PC-3 (cell line): ENCODE measurements around the gene ANKRD52. TPM values are rescaled to one million over a fixed set of nuclear protein-coding genes. Genes with fewer than 3 reads are reported as not detected.

Source experiments
- ATAC-seq: fragments of 200-7000 bp; cut with Tn5 transposase; 2 replicates; pipeline ENCODE4 v1.9.1; 2020; ENCODE audit warnings: mild to moderate bottlenecking, moderate library complexity
- BruUV-seq: library from RNA; stranded (reverse); fragments of 400-500 nt; replicated peaks from 2 replicates; lab custom pipeline; 2021; lab: Mats Ljungman, UMichigan
- CTCF ChIA-PET: fragments of 300-600 bp; sonication (Branson Sonifier 250); formaldehyde crosslinking; loops from one replicate; lab custom pipeline; 2022; ENCODE audit warnings: antibody characterized with exemption; lab: Charles Lee
- POLR2A ChIA-PET: fragments of 300-600 bp; sonication (Branson Sonifier 250); formaldehyde crosslinking; loops from one replicate; lab custom pipeline; 2022; ENCODE audit warnings: antibody characterized with exemption; ENCODE audit not compliant: unreplicated experiment; lab: Charles Lee
- DNase-seq: peaks from one replicate; pipeline ENCODE4 v3.0.0-alpha.2; 2015
- H2AFZ ChIP-seq: fragments of 300-600 bp; sonication (generic); 2 replicates; pipeline ENCODE4 v1.6.0; 2016; ENCODE audit warnings: antibody characterized with exemption, low read length
- H3F3A ChIP-seq: fragments of 300-600 bp; sonication (generic); one replicate; pipeline ENCODE4 v1.6.0; 2017; ENCODE audit warnings: antibody characterized with exemption, low read length, control low read depth, mild to moderate bottlenecking; ENCODE audit not compliant: unreplicated experiment
- H3K27ac ChIP-seq: fragments of 300-600 bp; sonication (generic); 2 replicates; pipeline ENCODE4 v1.5.1; 2016; ENCODE audit warnings: mild to moderate bottlenecking, low read length
- H3K27me3 ChIP-seq: fragments of 300-600 bp; sonication (generic); 2 replicates; pipeline ENCODE4 v1.6.1; 2016; ENCODE audit warnings: low read length, mixed read lengths
- H3K36me3 ChIP-seq: fragments of 300-600 bp; sonication (generic); 2 replicates; pipeline ENCODE4 v1.6.1; 2016; ENCODE audit warnings: low read depth, mixed run types, low read length, mixed read lengths
- H3K4me1 ChIP-seq: fragments of 300-600 bp; sonication (generic); 2 replicates; pipeline ENCODE4 v1.5.1; 2016; ENCODE audit warnings: low read length; ENCODE audit not compliant: insufficient read depth
- H3K4me2 ChIP-seq: fragments of 300-600 bp; sonication (generic); 2 replicates; pipeline ENCODE4 v1.6.0; 2016; ENCODE audit warnings: low read length
- H3K4me3 ChIP-seq: fragments of 300-600 bp; sonication (generic); 2 replicates; pipeline ENCODE4 v1.5.1; 2016; ENCODE audit warnings: mild to moderate bottlenecking, low read length, mixed read lengths
- H3K79me2 ChIP-seq: fragments of 300-600 bp; sonication (generic); 2 replicates; pipeline ENCODE4 v1.6.1; 2017; ENCODE audit warnings: low read length, mixed read lengths
- H3K9ac ChIP-seq: fragments of 300-600 bp; sonication (generic); 2 replicates; pipeline ENCODE4 v1.6.0; 2016; ENCODE audit warnings: mild to moderate bottlenecking, low read length
- H3K9me2 ChIP-seq: fragments of 300-600 bp; sonication (generic); replicated peaks from 2 replicates; pipeline ENCODE4 v1.6.1; 2016; ENCODE audit warnings: mixed run types, low read length, mixed read lengths
- H3K9me3 ChIP-seq: fragments of 300-600 bp; sonication (generic); 2 replicates; pipeline ENCODE4 v1.6.1; 2016; ENCODE audit warnings: low read length, mixed read lengths
- H4K20me1 ChIP-seq: fragments of 300-600 bp; sonication (generic); 2 replicates; pipeline ENCODE4 v1.6.1; 2016; ENCODE audit warnings: low read length, mixed read lengths
- EZH2 ChIP-seq: fragments of 300-600 bp; sonication (generic); IDR thresholded peaks from one replicate; pipeline ENCODE4 v1.6.1; 2017; ENCODE audit warnings: antibody characterized with exemption, mild to moderate bottlenecking, low read length; ENCODE audit not compliant: unreplicated experiment
- EZH2phosphoT487 ChIP-seq: fragments of 300-600 bp; sonication (generic); IDR thresholded peaks from 2 replicates; pipeline ENCODE4 v1.6.1; 2018; ENCODE audit warnings: mild to moderate bottlenecking, antibody characterized with exemption, low read length, borderline replicate concordance
- intact Hi-C: fragments of 100-400 bp; cut with micrococcal nuclease; formaldehyde crosslinking; loops from 2 replicates; pipeline ENCODE4 v1.9.0; 2023
- total RNA-seq: library from RNA; depleted of rRNA; stranded (reverse); fragments of >200 nt; gene quantifications from 2 replicates; pipeline ENCODE4 v1.2.3, GENCODE V29; 2014
- TF ChIP-seq, protein P1 (sequence below): fragments of 300-600 bp; sonication (generic); conservative IDR thresholded peaks from 2 replicates; pipeline ENCODE4 v1.5.1; 2017; ENCODE audit warnings: antibody characterized with exemption, low read depth, mild to moderate bottlenecking, low read length

ANKRD52 gene
- total RNA-seq, 1 experiment from 2014 or later = 19.1 TPM

GRCh38 chr12:56231184-56231582 lies 27.0 kb downstream of the ANKRD52 start:
- Histone ChIP-seq H2AFZ (no peak overlapping the region), H3K9me3 (no peaks in the 10 kb centered on the region), H3K4me1 (no peaks in the 10 kb centered on the region), H3F3A (no peaks in the 10 kb centered on the region), H3K79me2 (no peaks in the 10 kb centered on the region), H3K4me3 (no peak overlapping the region), H3K36me3 (no peaks in the 10 kb centered on the region), H3K4me2 (no peak overlapping the region), H4K20me1 (no peaks in the 10 kb centered on the region), H3K9ac (no peak overlapping the region), H3K9me2 (no peaks in the 10 kb centered on the region), H3K27me3 (no peaks in the 10 kb centered on the region), H3K27ac (no peak overlapping the region)
- BruUV-seq = no TSS peak
- ChIA-PET POLR2A (no interaction called here), CTCF (no interaction called here)
- ATAC-seq (no peak), DNase-seq (no peak)
- intact Hi-C loops = no loop called here
- TF ChIP-seq, protein P1, sequence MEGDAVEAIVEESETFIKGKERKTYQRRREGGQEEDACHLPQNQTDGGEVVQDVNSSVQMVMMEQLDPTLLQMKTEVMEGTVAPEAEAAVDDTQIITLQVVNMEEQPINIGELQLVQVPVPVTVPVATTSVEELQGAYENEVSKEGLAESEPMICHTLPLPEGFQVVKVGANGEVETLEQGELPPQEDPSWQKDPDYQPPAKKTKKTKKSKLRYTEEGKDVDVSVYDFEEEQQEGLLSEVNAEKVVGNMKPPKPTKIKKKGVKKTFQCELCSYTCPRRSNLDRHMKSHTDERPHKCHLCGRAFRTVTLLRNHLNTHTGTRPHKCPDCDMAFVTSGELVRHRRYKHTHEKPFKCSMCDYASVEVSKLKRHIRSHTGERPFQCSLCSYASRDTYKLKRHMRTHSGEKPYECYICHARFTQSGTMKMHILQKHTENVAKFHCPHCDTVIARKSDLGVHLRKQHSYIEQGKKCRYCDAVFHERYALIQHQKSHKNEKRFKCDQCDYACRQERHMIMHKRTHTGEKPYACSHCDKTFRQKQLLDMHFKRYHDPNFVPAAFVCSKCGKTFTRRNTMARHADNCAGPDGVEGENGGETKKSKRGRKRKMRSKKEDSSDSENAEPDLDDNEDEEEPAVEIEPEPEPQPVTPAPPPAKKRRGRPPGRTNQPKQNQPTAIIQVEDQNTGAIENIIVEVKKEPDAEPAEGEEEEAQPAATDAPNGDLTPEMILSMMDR = no peak
- TF ChIP-seq EZH2 (no peak), EZH2phosphoT487 (no peak)

GRCh38 chr12:56230432-56231183 lies 27.6 kb downstream of the ANKRD52 start:
- ChIA-PET POLR2A (no interaction called here), CTCF (no interaction called here)
- Histone ChIP-seq H3F3A (no peaks in the 10 kb centered on the region), H3K4me2 (no peak overlapping the region), H2AFZ (no peak overlapping the region), H3K27me3 (no peaks in the 10 kb centered on the region), H3K36me3 (no peaks in the 10 kb centered on the region), H3K9ac (no peak overlapping the region), H3K4me1 (peaks cover under 1% of the 10 kb centered on the region; the same call in 1 of the 2 replicates), H3K4me3 (no peak overlapping the region), H4K20me1 (no peaks in the 10 kb centered on the region), H3K9me2 (no peaks in the 10 kb centered on the region), H3K27ac (no peak overlapping the region), H3K79me2 (peaks cover 2% of the 10 kb centered on the region), H3K9me3 (no peaks in the 10 kb centered on the region)
- intact Hi-C loops = no loop called here
- no peak for DNase-seq
- no peak for ATAC-seq
- TF ChIP-seq EZH2 (no peak), EZH2phosphoT487 (no peak)
- TF ChIP-seq, protein P1 = no peak
- BruUV-seq = no TSS peak

DNA sequence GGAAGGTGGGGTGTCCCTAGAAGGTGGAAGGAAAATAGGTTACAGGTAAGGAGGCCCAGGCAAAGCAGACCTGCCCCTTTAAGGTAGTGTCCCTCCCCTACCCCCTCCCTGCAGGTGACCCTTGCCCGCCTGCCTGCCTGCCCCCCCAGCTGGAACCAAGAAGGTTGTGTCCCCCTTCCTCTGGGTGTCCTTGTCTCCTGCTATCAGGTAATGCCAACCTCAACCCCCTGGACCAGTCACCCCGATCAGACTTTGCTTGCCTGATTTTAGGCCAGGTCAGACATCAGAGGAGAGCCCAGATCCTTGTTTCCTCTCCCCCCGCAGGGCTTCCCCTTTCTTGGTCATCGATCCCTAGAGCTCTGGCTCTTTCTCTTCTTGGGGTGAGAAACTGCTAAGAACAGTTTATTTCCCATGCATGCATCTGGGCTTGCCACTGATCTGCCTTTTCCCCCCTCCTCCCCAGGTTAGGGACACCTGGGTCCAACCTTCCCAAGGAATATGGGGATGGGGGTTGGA lies 28.2 kb downstream of the ANKRD52 start, which contains the start of gene SLC39A5:
TSS of gene SLC39A5 (plus strand) at position 136 of the 516 bp plus-strand sequence. CDS start 1,224 bp downstream, outside the sequence.
- no peak within 1 kb of the TSS for H2AFZ ChIP-seq
- no peaks in the 10 kb centered on the region for H3F3A ChIP-seq
- no peak for TF ChIP-seq EZH2phosphoT487
- TF ChIP-seq, protein P1 = no peak
- no peak for TF ChIP-seq EZH2
- no peaks in the 10 kb centered on the region for H3K36me3 ChIP-seq
- H3K9me2 ChIP-seq = no peaks in the 10 kb centered on the region
- no peak within 1 kb of the TSS for H3K4me3 ChIP-seq
- H3K9ac ChIP-seq = no peak within 1 kb of the TSS
- H3K4me1 ChIP-seq = peaks cover 7% of the 10 kb centered on the region
- ChIA-PET POLR2A (no interaction called here), CTCF (interaction anchor here (0.6 kb wide), 1 partner anchor 18 kb away, joined by 3 read pairs; no protein-coding TSS in a partner anchor)
- no peaks in the 10 kb centered on the region for H3K9me3 ChIP-seq
- BruUV-seq = no TSS peak
- peaks cover 9% of the 10 kb centered on the region for H3K79me2 ChIP-seq
- no peak within 1 kb of the TSS for H3K4me2 ChIP-seq
- H3K27me3 ChIP-seq = no peaks in the 10 kb centered on the region
- intact Hi-C loops = no loop called here
- DNase-seq (no peak), ATAC-seq (no peak)
- no peaks in the 10 kb centered on the region for H4K20me1 ChIP-seq
- no peak within 1 kb of the TSS for H3K27ac ChIP-seq
